GM23248 (cell line): ENCODE results near the gene TCEAL2. TPM values are rescaled to one million over a fixed set of nuclear protein-coding genes. Genes with fewer than 3 reads are reported as not detected.
"Not testable (repeated sequence)": the region's sequence is repeated elsewhere in the genome, so short reads cannot be mapped to it uniquely, and the experiment has no call there.

Experiments
- DNase-seq: peaks from one replicate; pipeline ENCODE4 v3.0.0-alpha.2; 2015
- H2AFZ ChIP-seq: fragments of 200-600 bp; sonication (generic); 2 replicates; pipeline ENCODE4 v1.6.1; 2016; ENCODE audit warnings: antibody characterized with exemption
- H3F3A ChIP-seq: fragments of 200-600 bp; sonication (generic); 2 replicates; pipeline ENCODE4 v1.6.1; 2016; ENCODE audit warnings: mild to moderate bottlenecking, antibody characterized with exemption, mixed run types; ENCODE audit not compliant: insufficient read depth
- H3K27ac ChIP-seq: fragments of 200-600 bp; sonication (generic); 2 replicates; pipeline ENCODE4 v1.5.1; 2016; ENCODE audit warnings: mild to moderate bottlenecking
- H3K27me3 ChIP-seq: fragments of 200-600 bp; sonication (generic); replicated peaks from 2 replicates; pipeline ENCODE4 v1.6.1; 2016; ENCODE audit warnings: mild to moderate bottlenecking; ENCODE audit not compliant: insufficient read depth
- H3K36me3 ChIP-seq: fragments of 200-600 bp; sonication (generic); 2 replicates; pipeline ENCODE4 v1.6.1; 2016; ENCODE audit warnings: low read depth, mild to moderate bottlenecking
- H3K4me1 ChIP-seq: fragments of 200-600 bp; sonication (generic); 2 replicates; pipeline ENCODE4 v1.6.1; 2016; ENCODE audit warnings: mild to moderate bottlenecking; ENCODE audit not compliant: insufficient read depth
- H3K4me2 ChIP-seq: fragments of 200-600 bp; sonication (generic); one replicate; pipeline ENCODE4 v1.6.1; 2016; ENCODE audit warnings: mild to moderate bottlenecking; ENCODE audit not compliant: unreplicated experiment
- H3K4me3 ChIP-seq: fragments of 200-600 bp; sonication (generic); 2 replicates; pipeline ENCODE4 v1.5.1; 2016; ENCODE audit warnings: mild to moderate bottlenecking
- H3K79me2 ChIP-seq: fragments of 200-600 bp; sonication (generic); 2 replicates; pipeline ENCODE4 v1.6.1; 2016; ENCODE audit warnings: mild to moderate bottlenecking; ENCODE audit not compliant: insufficient read depth
- H3K9ac ChIP-seq: fragments of 200-600 bp; sonication (generic); 2 replicates; pipeline ENCODE4 v1.6.1; 2016; ENCODE audit warnings: mild to moderate bottlenecking
- H3K9me2 ChIP-seq: fragments of 200-600 bp; sonication (generic); 2 replicates; pipeline ENCODE4 v1.6.1; 2016; ENCODE audit warnings: mixed run types, mild to moderate bottlenecking, moderate library complexity; ENCODE audit not compliant: insufficient read depth
- H3K9me3 ChIP-seq: fragments of 200-600 bp; sonication (generic); one replicate; pipeline ENCODE4 v1.6.1; 2017; ENCODE audit warnings: low read depth
- H4K20me1 ChIP-seq: fragments of 200-600 bp; sonication (generic); 2 replicates; pipeline ENCODE4 v1.6.0; 2016; ENCODE audit not compliant: insufficient read depth
- EZH2 ChIP-seq: fragments of 200-600 bp; sonication (generic); IDR thresholded peaks from 2 replicates; pipeline ENCODE4 v1.6.1; 2018; ENCODE audit warnings: antibody characterized with exemption, mild to moderate bottlenecking; ENCODE audit not compliant: insufficient read depth, poor library complexity, severe bottlenecking
- EZH2phosphoT487 ChIP-seq: fragments of 200-600 bp; sonication (generic); IDR thresholded peaks from 2 replicates; pipeline ENCODE4 v1.6.1; 2018; ENCODE audit warnings: antibody characterized with exemption, moderate library complexity, mild to moderate bottlenecking, low read depth; ENCODE audit not compliant: insufficient read depth
- WGBS, 2 experiments: methylation state at CpG; one replicate each; pipeline ENCODE4 v1.1.6; 2015 to 2017; ENCODE audit warnings: low lambda C conversion rate in 2 of 2, low coverage in 1 of 2; ENCODE audit errors: missing lambda C conversion rate in 2 of 2; 5-methylcytosine and 5-hydroxymethylcytosine counted together
- in situ Hi-C: fragments of 300-500 bp; cut with MboI; formaldehyde crosslinking; loops from 2 replicates; pipeline ENCODE4 v1.15.0; 2020
- polyA plus RNA-seq: library from polyadenylated mRNA; unstranded; fragments of >200 nt; fragmentation: Nextera tagmentation; extraction: Ambion mirVana; gene quantifications from 2 replicates; pipeline ENCODE4 v1.2.1, GENCODE V29; 2016
- total RNA-seq: library from RNA; depleted of rRNA; stranded (reverse); fragments of >200 nt; shearing (Covaris generic); gene quantifications from 2 replicates; pipeline ENCODE4 v1.2.3, GENCODE V29; 2014; rRNA removed

Gene TCEAL2
- not detected in 2 replicates for total RNA-seq
- not detected in 2 replicates for polyA plus RNA-seq

DNA sequence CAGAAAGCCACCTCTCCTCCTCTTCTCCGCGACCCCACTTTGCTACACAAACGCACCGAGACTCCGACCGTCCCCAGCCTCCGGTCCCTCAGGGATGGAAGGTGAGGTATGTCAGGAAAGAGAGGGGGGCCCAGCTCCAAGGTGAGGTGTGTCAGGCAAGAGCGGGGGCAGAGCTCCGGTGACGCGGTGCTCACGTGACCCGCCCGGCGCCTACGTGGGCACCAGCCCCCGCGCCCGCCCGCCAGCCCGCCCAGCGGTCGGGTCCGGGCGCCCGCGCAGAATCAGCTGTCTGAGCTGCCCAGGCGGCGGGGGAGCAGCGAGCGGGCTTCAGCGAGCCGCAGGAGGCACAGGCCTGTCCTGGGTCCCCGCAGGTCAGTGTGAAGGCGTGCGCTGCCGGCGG, at the start of gene TCEAL2:
TCEAL2 (plus strand) TSS at position 244 of the 400 bp plus-strand sequence. CDS start 1,152 bp downstream, outside the sequence.
- H3K9ac ChIP-seq, H3K9me3 ChIP-seq, H3F3A ChIP-seq, DNase-seq, H4K20me1 ChIP-seq, H3K27me3 ChIP-seq, H3K27ac ChIP-seq, H3K9me2 ChIP-seq, in situ Hi-C loops, H2AFZ ChIP-seq, H3K4me3 ChIP-seq, H3K4me1 ChIP-seq, H3K79me2 ChIP-seq, H3K36me3 ChIP-seq, H3K4me2 ChIP-seq: not testable (repeated sequence)
- WGBS, 2 experiments = 5% methylated on average over 4 to 7 of the region's 38 CpGs

DNA sequence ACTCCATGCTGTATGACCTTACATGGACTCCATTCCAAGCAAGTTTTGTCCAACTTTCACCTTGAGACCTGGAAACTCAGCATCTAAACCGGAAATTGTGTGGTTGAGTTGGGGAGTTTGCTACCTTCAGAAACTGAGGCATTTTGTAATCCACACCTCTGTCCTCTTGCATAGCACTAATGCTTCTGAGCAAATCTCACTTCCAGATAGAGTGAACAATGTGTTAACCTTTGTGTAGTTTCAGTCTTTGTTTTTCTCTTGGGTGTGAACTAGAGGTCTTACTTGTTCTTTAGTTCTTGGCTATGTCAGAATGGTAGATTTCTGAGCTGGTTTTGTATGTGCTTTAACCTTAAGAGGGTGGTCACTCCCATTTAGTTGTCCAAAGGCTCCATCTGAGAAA, 48.1 kb upstream of the TCEAL2 start:
- H3K27me3 ChIP-seq = no peaks in the 10 kb centered on the region
- no peaks in the 10 kb centered on the region for H3K36me3 ChIP-seq
- H4K20me1 ChIP-seq = no peaks in the 10 kb centered on the region
- H3K9me2 ChIP-seq = no peaks in the 10 kb centered on the region
- no peak overlapping the region for H3K27ac ChIP-seq
- H3K4me1 ChIP-seq = no peaks in the 10 kb centered on the region
- 0% methylated on average over 1 of the region's 1 CpG for WGBS, 2 experiments
- H3K4me2 ChIP-seq = no peak overlapping the region
- no peak for DNase-seq
- in situ Hi-C loops = no loop called here
- no peak overlapping the region for H3K4me3 ChIP-seq
- TF ChIP-seq EZH2phosphoT487 (no peak), EZH2 (no peak)
- no peaks in the 10 kb centered on the region for H3K79me2 ChIP-seq
- no peak overlapping the region for H3K9ac ChIP-seq
- no peaks in the 10 kb centered on the region for H3K9me3 ChIP-seq
- no peaks in the 10 kb centered on the region for H3F3A ChIP-seq
- H2AFZ ChIP-seq = no peak overlapping the region

DNA sequence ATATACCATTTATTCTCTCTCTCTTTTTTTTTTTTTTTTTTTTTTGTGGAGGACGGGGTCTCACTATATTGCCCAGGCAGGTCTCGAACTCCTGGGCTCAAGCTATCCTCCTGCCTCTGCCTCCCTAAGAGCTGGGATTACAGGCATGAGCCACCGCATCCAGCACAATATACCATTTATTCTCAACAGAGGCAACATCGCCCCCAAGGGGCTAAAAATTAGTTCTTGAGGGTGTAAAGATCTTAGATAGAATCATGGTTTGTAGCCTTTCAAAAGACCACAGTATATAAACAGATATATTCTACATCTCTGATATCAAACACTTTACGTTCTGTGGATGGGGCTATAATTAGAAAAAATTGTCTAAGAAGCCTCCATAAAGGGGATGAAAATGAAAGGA, 39.8 kb upstream of the TCEAL2 start:
- H3K27me3 ChIP-seq = no peaks in the 10 kb centered on the region
- H3K27ac ChIP-seq = no peak overlapping the region
- no peak overlapping the region for H3K9ac ChIP-seq
- H3K4me3 ChIP-seq = no peak overlapping the region
- no peaks in the 10 kb centered on the region for H3K9me2 ChIP-seq
- H3K36me3 ChIP-seq = no peaks in the 10 kb centered on the region
- no peak overlapping the region for H2AFZ ChIP-seq
- H3K79me2 ChIP-seq = no peaks in the 10 kb centered on the region
- no peaks in the 10 kb centered on the region for H3K4me1 ChIP-seq
- no peak overlapping the region for H3K4me2 ChIP-seq
- WGBS, 2 experiments = 5 to 9% methylated on average over 3 to 5 of the region's 5 CpGs
- TF ChIP-seq EZH2phosphoT487 (no peak), EZH2 (no peak)
- no peaks in the 10 kb centered on the region for H3F3A ChIP-seq
- H4K20me1 ChIP-seq = no peaks in the 10 kb centered on the region
- peak; percentile 6 for DNase-seq
- in situ Hi-C loops = no loop called here
- H3K9me3 ChIP-seq = no peaks in the 10 kb centered on the region

DNA sequence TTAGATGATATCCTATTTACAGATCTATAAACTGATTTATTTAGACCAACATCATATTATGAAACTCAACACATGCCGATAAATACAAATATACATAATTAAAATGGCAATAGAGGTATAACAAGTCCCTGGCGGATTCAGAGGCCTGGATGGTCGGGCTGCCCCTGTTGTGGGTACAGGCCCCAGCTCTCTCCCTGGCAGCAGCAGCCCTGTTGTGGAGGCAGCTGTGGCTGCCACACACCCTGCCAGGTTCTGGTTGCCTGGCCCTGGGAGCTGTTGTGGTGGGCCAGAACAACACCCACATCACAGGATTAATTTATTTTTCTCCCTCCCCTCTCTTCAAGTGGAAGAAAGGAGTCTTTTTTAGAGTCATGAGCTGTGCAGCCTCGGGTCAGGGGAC, 12.1 kb upstream of the TCEAL2 start:
- Histone ChIP-seq H3K4me2 (no peak overlapping the region), H3K9me3 (no peaks in the 10 kb centered on the region), H3K9ac (no peak overlapping the region), H3F3A (no peaks in the 10 kb centered on the region), H4K20me1 (no peaks in the 10 kb centered on the region), H3K27me3 (no peaks in the 10 kb centered on the region), H2AFZ (no peak overlapping the region), H3K79me2 (no peaks in the 10 kb centered on the region), H3K9me2 (no peaks in the 10 kb centered on the region), H3K4me1 (no peaks in the 10 kb centered on the region), H3K36me3 (no peaks in the 10 kb centered on the region), H3K27ac (no peak overlapping the region), H3K4me3 (no peak overlapping the region)
- no peak for DNase-seq
- TF ChIP-seq EZH2 (no peak), EZH2phosphoT487 (no peak)
- in situ Hi-C loops = no loop called here
- WGBS, 2 experiments = 18 to 45% methylated on average over 2 to 4 of the region's 4 CpGs

DNA sequence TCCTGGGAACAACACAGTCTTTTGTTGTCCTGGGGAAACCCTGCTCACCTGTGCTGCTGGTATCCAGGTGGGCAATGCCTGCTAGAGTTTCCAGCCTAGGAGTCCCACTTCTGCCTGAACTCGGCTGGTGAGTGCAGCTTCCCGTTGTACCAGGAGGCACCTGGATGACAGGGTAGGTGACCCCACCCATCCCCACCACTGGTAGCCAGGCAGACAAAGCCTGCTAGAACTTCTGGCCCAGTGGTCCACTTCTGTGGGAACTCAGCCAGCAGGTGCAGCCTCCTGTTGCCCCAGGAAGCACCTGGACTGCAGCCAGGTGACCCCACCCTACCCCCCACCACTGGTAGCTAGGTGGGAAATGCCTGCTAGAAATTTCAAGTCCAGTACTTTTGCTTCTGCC, 9.7 kb upstream of the TCEAL2 start:
- Histone ChIP-seq H3K27me3 (no peaks in the 10 kb centered on the region), H3K27ac (no peak overlapping the region), H3K9me2 (no peaks in the 10 kb centered on the region), H4K20me1 (no peaks in the 10 kb centered on the region), H3K79me2 (no peaks in the 10 kb centered on the region), H3K4me1 (no peaks in the 10 kb centered on the region), H3K4me3 (no peak overlapping the region), H3K9me3 (no peaks in the 10 kb centered on the region), H3F3A (no peaks in the 10 kb centered on the region), H3K4me2 (no peak overlapping the region), H3K9ac (no peak overlapping the region), H3K36me3 (no peaks in the 10 kb centered on the region), H2AFZ (no peak overlapping the region)
- no peak for DNase-seq
- TF ChIP-seq EZH2 = no peak
- WGBS, 2 experiments = 29% methylated on average over 2 of the region's 2 CpGs; no CpG with 5 or more reads in 1 of the 2 experiments
- in situ Hi-C loops = no loop called here

DNA sequence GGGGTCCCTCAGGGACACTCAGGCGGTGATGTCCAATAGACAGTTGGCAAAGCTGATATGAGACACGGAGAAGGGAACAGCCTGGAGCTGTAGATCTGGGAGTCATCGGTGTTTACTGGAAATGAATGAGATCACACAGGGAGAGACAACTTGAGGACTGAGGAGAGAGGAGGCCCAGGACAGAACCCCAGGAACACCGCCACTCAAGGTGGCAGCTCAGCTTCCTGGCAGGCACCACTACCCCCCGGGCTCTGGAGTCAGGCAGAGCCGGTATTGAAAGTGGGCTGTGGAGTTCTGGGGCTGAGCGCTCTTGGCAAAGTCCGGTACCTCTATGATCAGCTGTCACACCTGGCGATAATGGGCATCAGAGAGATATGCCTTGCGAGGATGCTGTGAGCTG, 465 bp upstream of the TCEAL2 start:
- WGBS, 2 experiments = 2 to 3% methylated on average over 3 to 8 of the region's 10 CpGs
- DNase-seq, H3K79me2 ChIP-seq, in situ Hi-C loops, H3K4me3 ChIP-seq, H4K20me1 ChIP-seq, H3K9me3 ChIP-seq, H3K27ac ChIP-seq, H3K4me1 ChIP-seq, H3K36me3 ChIP-seq, H3K9ac ChIP-seq, H3K27me3 ChIP-seq, H3K4me2 ChIP-seq, H3F3A ChIP-seq, H2AFZ ChIP-seq, H3K9me2 ChIP-seq: not testable (repeated sequence)

DNA sequence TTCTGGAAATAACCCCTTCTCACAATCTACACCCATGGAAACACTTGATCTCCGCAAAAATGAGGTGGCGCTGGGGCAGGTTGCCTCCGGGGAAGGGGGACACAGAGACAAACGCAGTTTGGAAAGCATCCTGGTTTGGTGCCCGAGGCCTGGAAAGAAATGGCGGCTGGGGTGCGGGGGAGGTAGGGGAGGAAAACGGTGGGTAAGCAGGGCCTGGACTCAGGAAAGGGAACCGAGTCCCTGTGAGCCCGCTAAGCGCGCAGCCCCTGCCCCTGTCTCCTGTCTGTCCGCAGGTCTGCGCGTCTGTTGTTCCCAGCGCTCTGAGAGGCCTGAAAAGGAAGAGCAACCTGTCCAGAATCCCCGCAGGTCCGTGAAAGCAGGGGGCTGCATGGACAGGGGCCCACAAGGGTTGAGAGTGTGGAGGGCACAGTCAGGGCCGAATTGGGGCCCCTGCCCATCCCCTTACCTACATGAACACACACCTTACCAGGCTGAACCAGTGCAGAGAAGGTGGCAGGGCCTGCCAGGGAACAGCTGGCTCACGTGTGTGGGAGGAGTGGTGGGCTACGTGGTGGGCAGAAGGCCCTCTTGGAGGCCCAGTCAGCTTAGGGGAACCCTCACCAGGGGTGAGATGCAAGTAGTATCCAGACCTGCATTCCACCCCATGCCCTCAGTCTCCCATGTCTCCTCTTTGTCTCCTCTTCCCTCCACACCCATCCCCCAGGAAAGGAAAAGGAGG, 770 bp downstream of the TCEAL2 start:
- H3K79me2 ChIP-seq, H3K4me1 ChIP-seq, H4K20me1 ChIP-seq, H2AFZ ChIP-seq, H3K27me3 ChIP-seq, in situ Hi-C loops, H3K9ac ChIP-seq, DNase-seq, H3K9me2 ChIP-seq, H3K4me3 ChIP-seq, H3K36me3 ChIP-seq, H3K27ac ChIP-seq, H3F3A ChIP-seq, H3K9me3 ChIP-seq, H3K4me2 ChIP-seq: not testable (repeated sequence)
- 3 to 7% methylated on average over 6 to 20 of the region's 21 CpGs for WGBS, 2 experiments
